Activated CD4-positive, alpha-beta T cell treated with anti-CD3 and anti-CD28 coated beads for 1 hour (primary cell): ENCODE results near the gene LYPD4.

Experiments used
- DNase-seq: peaks from one replicate; pipeline ENCODE4 v3.0.0-alpha.2; 2020

Gene LYPD4

GRCh38 chr19:41872775-41873647 is 28.5 kb upstream of the LYPD4 start:
- DNase-seq, result peak; percentile 66

GRCh38 chr19:41872384-41872774 is 27.9 kb upstream of the LYPD4 start:
- no peak for DNase-seq

GRCh38 chr19:41871573-41872383 is 27.3 kb upstream of the LYPD4 start:
- DNase-seq, result peak; percentile 34

GRCh38 chr19:41870401-41870873 is 26.0 kb upstream of the LYPD4 start:
- DNase-seq, result no peak

DNA sequence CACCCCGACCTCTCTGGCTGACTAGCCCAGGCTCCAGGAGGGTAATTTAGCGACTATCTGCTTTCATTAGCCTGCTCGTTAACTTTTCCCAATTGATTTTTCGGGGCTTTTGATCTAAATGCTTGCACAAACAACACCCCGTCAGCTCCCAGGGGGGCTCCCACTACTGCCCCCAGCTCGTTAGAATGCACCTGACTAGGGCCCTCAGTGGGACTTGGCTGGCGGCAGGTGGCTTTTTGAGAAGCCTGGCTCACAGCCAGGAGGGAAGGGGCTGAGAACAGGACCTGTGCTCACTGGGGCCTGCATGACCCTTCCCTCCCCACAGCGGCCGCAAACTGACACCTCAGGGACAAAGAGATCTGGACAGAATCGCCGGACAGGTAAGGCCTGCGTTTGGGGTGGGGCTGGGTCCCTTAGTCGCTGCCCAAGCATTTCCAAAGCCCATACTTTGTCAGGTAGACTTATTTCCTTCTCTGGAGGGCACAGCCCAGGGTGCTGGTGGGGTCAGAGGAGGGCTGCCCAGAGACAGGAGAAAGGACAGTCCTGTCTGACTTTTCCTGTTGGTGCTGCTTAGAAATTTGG is 25.0 kb upstream of the LYPD4 start:
- DNase-seq, result no peak

DNA sequence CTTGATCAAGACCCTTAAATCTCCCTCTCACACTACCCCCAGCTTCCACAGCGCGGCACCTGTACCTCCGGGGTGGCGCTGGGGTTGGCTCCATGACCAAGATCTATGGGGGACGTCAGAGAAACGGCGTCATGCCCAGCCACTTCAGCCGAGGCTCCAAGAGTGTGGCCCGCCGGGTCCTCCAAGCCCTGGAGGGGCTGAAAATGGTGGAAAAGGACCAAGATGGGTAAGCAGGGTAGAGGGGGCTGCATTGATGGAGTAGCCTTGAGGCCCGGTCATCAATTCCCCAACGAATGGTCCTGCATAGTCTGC is 24.5 kb upstream of the LYPD4 start:
- DNase-seq, result no peak

DNA sequence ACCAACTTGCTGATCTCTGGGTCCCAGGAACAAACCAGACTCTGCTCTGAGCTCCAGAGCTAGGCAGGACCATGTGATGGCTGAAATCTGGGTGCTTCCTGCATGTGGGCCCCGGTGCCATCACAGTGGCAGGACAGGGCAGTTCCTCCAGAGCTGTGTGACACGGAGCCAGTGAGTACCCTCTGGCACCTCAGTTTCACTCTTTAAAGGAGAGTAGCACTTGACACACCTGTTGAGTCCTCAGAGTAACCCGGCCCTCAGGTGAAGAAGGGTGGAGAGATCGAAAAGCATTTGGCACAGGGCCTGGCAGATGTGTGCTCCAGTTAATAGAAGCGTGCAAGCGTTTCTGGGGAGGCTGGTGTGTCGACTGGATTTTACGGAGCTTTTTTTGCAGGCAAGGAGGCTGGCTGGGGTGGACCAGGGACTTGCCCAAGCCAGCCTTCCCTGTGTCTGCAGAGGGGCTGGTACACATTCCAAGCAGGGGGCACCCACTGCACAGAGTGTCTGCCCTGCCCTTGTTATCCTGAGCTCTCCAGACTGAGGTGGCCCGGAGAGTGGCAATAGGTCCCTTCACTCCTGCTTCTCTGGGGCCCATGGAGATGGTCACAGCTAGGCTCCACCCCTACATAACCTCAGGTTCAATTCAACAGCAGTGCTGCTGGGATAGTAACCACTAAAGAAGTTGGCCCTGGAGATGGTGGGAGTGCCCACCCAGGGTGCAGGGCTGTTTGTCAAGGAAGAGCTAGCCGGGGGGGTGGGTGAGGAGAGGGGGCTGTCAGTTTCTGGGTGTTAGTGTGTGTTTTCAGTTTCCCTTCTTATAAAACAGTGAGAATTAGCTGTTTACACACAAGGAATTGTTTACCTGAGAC is 23.9 kb upstream of the LYPD4 start:
- DNase-seq, result no peak

- DNase-seq, result no peak
Observed at GRCh38 chr19:41866284-41866683, 21.8 kb upstream of the LYPD4 start.

GRCh38 chr19:41864374-41864773 is 19.9 kb upstream of the LYPD4 start:
- DNase-seq, result no peak

DNA sequence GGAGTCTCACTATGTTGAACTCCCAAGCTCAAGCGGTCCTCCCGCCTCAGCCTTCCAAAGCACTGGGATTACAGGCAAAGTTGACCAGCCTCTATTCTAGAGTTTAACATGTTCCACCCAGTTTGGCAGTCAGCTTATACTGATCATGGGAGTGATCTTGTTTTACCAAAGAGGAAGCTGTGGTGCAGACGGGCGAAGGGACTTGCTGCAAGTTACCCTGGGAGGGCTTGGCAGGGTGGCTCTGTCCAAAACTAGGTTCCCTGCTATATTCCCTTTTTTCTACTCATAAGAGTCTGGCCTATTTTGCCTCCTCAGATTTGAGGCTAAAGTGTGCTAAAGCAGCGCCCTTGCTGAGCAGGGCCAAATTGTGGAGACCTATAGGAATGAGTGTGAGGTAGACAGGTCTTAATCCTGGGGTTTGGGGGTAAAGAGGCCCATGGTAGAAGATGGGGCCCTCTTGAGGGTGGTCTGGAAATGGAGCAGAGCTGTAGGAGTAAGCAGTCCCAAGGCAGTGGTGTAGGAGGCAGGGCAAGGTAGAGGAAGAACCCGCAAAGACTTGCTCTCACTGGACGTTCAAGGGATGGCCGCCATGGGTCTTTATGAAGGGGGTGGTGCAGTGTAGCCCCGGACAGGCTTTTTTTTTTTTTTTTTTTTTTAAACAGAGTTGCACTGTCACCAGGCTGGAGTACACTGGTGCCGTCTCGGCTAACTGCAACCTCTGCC is 18.9 kb upstream of the LYPD4 start:
- no peak for DNase-seq

DNA sequence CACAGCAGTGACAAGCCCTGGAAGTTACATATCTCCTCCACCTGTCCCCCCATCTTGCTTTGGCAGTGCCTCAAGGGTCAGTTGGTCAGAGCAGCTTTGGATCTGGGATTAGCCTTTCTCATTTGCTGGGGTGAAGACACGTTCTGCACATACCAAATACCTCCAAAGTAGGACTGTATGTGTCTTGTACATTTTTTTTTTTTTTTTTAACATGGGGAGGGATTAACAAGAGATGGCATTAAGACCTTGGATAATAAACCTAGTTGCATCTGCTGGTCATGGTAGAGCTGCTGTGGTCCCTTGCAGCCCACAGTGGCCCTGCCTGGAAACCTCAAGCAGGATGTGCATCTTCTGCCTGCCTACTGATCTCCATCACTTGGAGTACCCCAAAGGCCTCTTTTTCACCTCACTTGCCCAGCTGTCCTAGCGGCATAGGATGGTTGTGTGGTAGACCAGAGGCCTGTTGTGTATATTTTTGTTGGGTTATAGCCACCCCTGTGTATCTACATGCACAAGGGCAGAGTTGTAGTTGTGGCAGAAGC is 18.0 kb upstream of the LYPD4 start:
- DNase-seq, result no peak

GRCh38 chr19:41861846-41862245 is 17.4 kb upstream of the LYPD4 start:
- DNase-seq, result no peak

DNA sequence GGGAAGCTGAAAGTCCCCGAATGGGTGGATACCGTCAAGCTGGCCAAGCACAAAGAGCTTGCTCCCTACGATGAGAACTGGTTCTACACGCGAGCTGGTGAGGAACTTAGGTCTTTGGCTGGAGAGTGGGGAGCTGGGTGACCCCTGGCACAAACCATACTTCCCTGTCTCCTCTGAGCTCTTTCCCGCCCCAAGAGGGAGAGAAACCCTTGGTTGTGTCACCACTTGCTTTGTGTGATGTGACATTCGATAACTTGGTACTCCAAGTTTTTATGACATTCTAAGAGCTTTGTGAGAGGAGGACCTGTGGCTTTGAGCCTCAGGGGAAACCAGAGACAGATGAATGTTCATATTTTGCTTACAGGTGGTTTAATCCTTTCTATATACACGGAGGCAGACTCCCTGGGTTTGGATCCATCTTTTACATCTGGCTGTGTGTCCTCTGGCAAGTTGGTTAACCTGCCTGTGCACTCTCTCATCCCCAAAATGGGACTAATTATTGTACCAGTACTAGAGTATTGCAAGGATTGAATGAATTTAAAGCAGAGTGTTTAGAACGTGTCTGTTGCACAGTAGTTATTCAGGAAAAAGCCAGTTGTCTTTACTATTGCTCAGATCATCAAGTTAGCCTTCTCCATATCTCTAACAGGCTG is 16.8 kb upstream of the LYPD4 start:
- no peak for DNase-seq

DNA sequence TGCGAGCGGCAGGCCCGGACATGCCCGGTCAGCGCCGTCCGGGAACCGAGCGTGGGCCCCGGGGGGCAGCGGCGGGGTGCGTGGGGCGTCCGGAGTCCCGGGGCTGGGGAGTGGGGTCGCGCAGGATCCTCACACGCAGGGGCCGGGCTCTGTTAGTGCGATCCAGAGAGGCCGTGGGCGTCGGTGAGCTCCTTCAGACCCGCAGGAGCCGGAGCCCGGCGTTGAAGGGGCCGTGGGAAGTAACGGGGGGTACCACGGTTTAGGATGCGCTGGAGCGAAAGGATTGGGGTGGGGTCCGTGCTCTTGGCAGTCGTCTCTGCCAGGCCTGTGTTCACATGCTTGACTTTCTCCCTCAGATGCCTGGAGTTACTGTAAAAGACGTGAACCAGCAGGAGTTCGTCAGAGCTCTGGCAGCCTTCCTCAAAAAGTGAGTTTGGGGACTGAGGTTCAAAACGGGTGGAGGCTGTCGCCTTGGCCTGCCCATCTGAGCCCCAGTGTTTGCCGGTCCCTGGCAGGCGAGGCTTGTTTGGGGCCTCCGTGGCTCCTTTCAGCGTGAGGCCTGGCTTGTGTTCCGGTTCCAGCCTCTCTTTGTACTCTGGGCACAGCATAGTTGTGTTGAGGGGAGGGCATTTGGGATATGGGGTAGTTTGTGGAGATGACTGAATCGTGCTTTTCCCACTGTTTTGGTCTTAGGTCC is 16.1 kb upstream of the LYPD4 start:
- no peak for DNase-seq

DNA sequence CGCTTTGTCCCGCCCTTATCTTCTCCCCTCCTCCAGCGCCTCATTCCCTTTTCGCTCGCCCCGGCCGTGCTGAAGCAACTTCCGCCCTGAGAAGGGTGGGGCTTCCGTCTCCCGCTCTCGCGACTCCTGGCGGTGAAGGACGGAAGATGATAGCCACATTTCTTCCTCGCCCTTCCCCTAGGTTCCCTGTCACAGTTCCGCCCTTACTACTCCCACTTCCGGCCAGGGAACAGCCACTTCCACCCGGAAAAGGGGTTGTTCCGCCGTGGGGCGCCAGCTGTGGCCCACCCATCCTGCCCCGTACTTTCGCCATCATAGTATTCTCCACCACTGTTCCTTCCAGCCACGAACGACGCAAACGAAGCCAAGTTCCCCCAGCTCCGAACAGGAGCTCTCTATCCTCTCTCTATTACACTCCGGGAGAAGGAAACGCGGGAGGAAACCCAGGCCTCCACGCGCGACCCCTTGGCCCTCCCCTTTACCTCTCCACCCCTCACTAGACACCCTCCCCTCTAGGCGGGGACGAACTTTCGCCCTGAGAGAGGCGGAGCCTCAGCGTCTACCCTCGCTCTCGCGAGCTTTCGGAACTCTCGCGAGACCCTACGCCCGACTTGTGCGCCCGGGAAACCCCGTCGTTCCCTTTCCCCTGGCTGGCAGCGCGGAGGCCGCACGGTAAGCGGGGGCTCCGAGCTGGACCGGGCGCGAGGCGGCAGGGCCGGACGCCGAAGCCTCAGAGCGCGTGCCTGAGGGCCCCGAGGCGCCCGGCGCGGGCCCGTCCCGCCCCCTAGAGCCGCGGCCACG is 15.3 kb upstream of the LYPD4 start, which contains the start of gene RPS19:
Gene RPS19 (plus strand): TSS at position 638 of the 801 bp plus-strand sequence. CDS start 520 bp downstream, outside the sequence.
- DNase-seq, result peak; percentile 97

GRCh38 chr19:41859213-41859617 is 14.7 kb upstream of the LYPD4 start:
- DNase-seq, result no peak

- DNase-seq, result no peak
Observed at GRCh38 chr19:41853768-41854167, 9.3 kb upstream of the LYPD4 start.

DNA sequence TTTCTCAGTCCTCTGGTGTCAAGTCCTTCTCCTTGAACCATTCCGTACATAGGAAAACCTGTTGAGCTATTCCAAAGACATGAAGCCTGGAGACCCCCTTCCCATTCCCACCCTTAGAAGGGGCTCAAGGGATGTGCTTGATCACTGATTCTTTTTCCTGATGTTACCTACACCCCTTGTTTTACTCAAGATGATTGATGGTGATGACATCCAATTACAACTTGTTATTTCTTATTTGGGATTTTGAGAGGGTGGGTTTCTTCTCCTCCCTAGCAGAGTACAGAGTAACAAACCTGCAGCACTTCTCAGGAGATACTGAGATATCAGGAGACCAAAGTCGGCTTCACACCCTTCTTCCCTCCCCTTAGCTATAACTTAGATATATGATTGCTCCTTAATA is 8.9 kb upstream of the LYPD4 start:
- no peak for DNase-seq

GRCh38 chr19:41851456-41851855 is 7.0 kb upstream of the LYPD4 start:
- no peak for DNase-seq

- DNase-seq, result no peak
Observed at GRCh38 chr19:41850381-41850780, 5.9 kb upstream of the LYPD4 start.
